OCI-LY7 (cell line): ENCODE results near the gene DEGS2.

Source experiments
- EZH2phosphoT487 ChIP-seq: fragments of 200-600 bp; sonication (generic); IDR thresholded peaks from 2 replicates; pipeline ENCODE4 v1.6.1; 2018; ENCODE audit warnings: low read depth, borderline replicate concordance, mild to moderate bottlenecking, mixed run types, antibody characterized with exemption, low read length, moderate library complexity, mixed read lengths
- TF ChIP-seq, protein P1 (sequence below): fragments of 200-600 bp; sonication (generic); conservative IDR thresholded peaks from 2 replicates; pipeline ENCODE4 v1.5.1; 2014; ENCODE audit warnings: mild to moderate bottlenecking, antibody characterized with exemption, low read length, moderate library complexity, mixed read lengths

GRCh38 chr14:100137173-100137572, 22.3 kb downstream of the DEGS2 start:
- no peak for TF ChIP-seq EZH2phosphoT487
- TF ChIP-seq, protein P1, sequence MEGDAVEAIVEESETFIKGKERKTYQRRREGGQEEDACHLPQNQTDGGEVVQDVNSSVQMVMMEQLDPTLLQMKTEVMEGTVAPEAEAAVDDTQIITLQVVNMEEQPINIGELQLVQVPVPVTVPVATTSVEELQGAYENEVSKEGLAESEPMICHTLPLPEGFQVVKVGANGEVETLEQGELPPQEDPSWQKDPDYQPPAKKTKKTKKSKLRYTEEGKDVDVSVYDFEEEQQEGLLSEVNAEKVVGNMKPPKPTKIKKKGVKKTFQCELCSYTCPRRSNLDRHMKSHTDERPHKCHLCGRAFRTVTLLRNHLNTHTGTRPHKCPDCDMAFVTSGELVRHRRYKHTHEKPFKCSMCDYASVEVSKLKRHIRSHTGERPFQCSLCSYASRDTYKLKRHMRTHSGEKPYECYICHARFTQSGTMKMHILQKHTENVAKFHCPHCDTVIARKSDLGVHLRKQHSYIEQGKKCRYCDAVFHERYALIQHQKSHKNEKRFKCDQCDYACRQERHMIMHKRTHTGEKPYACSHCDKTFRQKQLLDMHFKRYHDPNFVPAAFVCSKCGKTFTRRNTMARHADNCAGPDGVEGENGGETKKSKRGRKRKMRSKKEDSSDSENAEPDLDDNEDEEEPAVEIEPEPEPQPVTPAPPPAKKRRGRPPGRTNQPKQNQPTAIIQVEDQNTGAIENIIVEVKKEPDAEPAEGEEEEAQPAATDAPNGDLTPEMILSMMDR, result no peak
